ENCODE data around the gene HOXC12. TPM values are rescaled to one million over a fixed set of nuclear protein-coding genes. Genes with fewer than 3 reads are reported as not detected.

The HOXC12 gene
- total RNA-seq, 1 donor from 2014 or later: not detected

GRCh38 chr12:53975064-53975471 lies 20.4 kb downstream of the HOXC12 start:
- H3K27ac ChIP-seq: no peak overlapping the region
- no peaks in the 10 kb centered on the region for H3K36me3 ChIP-seq
- H3K27me3 ChIP-seq (ENCODE audit: low read depth): peaks cover 97% of the 10 kb centered on the region
- no peak for ATAC-seq
- DNase-seq: no peak
- no peak for TF ChIP-seq CTCF (IDR thresholded peaks at IDR 0.05)
- peaks cover 10% of the 10 kb centered on the region for H3K4me1 ChIP-seq
- H3K9me3 ChIP-seq: no peaks in the 10 kb centered on the region
- intact Hi-C loops (cut with DNase I): no loop called here
- peak overlapping the region; percentile 36 for H3K4me3 ChIP-seq

- Histone ChIP-seq H3K27me3 (ENCODE audit: low read depth) (peaks cover 96% of the 10 kb centered on the region), H3K36me3 (no peaks in the 10 kb centered on the region), H3K9me3 (no peaks in the 10 kb centered on the region), H3K4me1 (peaks cover 10% of the 10 kb centered on the region), H3K4me3 (no peak overlapping the region), H3K27ac (no peak overlapping the region)
- no peak for DNase-seq
- no peak for TF ChIP-seq CTCF (IDR thresholded peaks at IDR 0.05)
- ATAC-seq: no peak
- intact Hi-C loops (cut with DNase I): no loop called here
These were observed 20.9 kb downstream of the HOXC12 start for GRCh38 chr12:53975479-53976152.

- Histone ChIP-seq H3K27ac (no peak overlapping the region), H3K27me3 (ENCODE audit: low read depth) (peaks cover 96% of the 10 kb centered on the region), H3K9me3 (no peaks in the 10 kb centered on the region), H3K36me3 (no peaks in the 10 kb centered on the region), H3K4me1 (peaks cover 10% of the 10 kb centered on the region), H3K4me3 (no peak overlapping the region)
- no peak for TF ChIP-seq CTCF (IDR thresholded peaks at IDR 0.05)
- DNase-seq: no peak
- no peak for ATAC-seq
- intact Hi-C loops (cut with DNase I): no loop called here
These were observed 21.6 kb downstream of the HOXC12 start for GRCh38 chr12:53976172-53976822.

- peaks cover 96% of the 10 kb centered on the region for H3K27me3 ChIP-seq (ENCODE audit: low read depth)
- H3K27ac ChIP-seq: no peak overlapping the region
- no peak for DNase-seq
- intact Hi-C loops (cut with DNase I): no loop called here
- H3K4me3 ChIP-seq: no peak overlapping the region
- no peaks in the 10 kb centered on the region for H3K36me3 ChIP-seq
- no peak for TF ChIP-seq CTCF (IDR thresholded peaks at IDR 0.05)
- peaks cover 10% of the 10 kb centered on the region for H3K4me1 ChIP-seq
- H3K9me3 ChIP-seq: no peaks in the 10 kb centered on the region
- ATAC-seq: no peak
These were observed 22.3 kb downstream of the HOXC12 start for GRCh38 chr12:53976823-53977595.

- Histone ChIP-seq H3K27me3 (ENCODE audit: low read depth) (peaks cover 96% of the 10 kb centered on the region), H3K36me3 (no peaks in the 10 kb centered on the region), H3K4me1 (peaks cover 10% of the 10 kb centered on the region), H3K27ac (no peak overlapping the region), H3K4me3 (no peak overlapping the region), H3K9me3 (no peaks in the 10 kb centered on the region)
- intact Hi-C loops (cut with DNase I): no loop called here
- DNase-seq (no peak), ATAC-seq (no peak)
- TF ChIP-seq CTCF (IDR thresholded peaks at IDR 0.05): no peak
These were observed 23.1 kb downstream of the HOXC12 start for GRCh38 chr12:53977596-53978445.
